Measurements from ENCODE around the gene ELN. TPM values are rescaled to one million over a fixed set of nuclear protein-coding genes. Genes with fewer than 3 reads are reported as not detected.

Gene ELN
- total RNA-seq, 4 donors from 2014 or later: 337 to 646 (median 447) TPM

DNA sequence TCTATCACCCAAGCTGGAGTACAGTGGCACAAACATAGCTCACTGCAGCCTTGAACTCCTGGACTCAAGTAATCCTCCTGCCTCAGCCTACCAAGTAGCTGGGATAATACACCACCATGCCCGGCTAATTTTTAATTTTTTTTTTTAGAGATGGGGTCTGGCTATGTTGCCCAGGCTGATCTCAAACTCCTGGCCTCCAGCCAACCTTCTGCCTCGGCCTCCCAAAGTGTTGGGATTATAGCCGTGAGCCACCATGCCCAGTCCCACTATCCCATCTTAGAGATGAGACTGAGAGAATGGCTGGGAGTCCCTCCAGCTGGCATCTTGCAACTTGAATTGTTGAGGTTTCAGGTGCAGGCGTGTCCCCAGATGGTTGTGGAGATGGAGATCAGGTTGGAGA is 40.7 kb upstream of the ELN start:
- intact Hi-C loops (cut with DNase I): loop anchor here (5.0 kb wide), 1 partner anchor 40 kb away; the partner anchor contains the start of gene ELN
- DNase-seq (ENCODE audit: extremely low spot score): no peak
- WGBS: 77% methylated on average over 4 of the region's 4 CpGs
- no peak overlapping the region for H3K4me3 ChIP-seq
- no peak for TF ChIP-seq POLR2A (IDR thresholded peaks at IDR 0.05; ENCODE audit: low read depth)
- no peak for TF ChIP-seq POLR2AphosphoS5 (IDR thresholded peaks at IDR 0.05)
- TF ChIP-seq EP300 (IDR thresholded peaks at IDR 0.05): no peak
- TF ChIP-seq CTCF (IDR thresholded peaks at IDR 0.05): no peak
- no peaks in the 10 kb centered on the region for H3K9me3 ChIP-seq
- H3K27ac ChIP-seq (replicated peaks in 1 of 4): peak overlapping the region; percentile 44 to 81 (median 62)
- H3K27me3 ChIP-seq: no peaks in the 10 kb centered on the region
- H3K4me1 ChIP-seq: peaks cover 24 to 61% (median 59%) of the 10 kb centered on the region in 4 donors
- no peaks in the 10 kb centered on the region for H3K36me3 ChIP-seq

DNA sequence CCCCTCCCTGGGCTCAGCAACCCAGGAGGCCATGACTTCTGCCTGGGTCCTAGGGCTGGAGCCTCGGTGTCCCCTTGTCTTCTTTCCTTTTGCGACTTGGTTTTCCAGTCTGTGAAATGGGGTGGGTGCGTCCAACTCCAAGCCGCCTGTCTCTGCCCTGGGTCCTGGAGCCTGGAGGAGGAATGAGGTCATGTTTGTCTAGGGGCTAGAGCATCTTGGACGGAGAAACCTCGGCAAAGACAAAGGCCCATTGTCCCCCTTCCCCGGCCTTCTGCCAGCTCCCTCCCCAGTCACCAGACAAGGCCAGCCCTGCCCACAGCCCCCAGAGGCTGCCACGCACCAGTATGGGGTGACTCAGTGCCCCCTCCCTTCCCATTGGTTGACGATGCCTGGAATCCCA is 39.8 kb upstream of the ELN start:
- Histone ChIP-seq H3K36me3 (no peaks in the 10 kb centered on the region), H3K27ac (replicated peaks in 1 of 4) (peak overlapping the region; percentile 44 to 81 (median 62)), H3K4me3 (no peak overlapping the region), H3K9me3 (no peaks in the 10 kb centered on the region), H3K4me1 (peaks cover 24 to 70% (median 67%) of the 10 kb centered on the region in 4 donors), H3K27me3 (no peaks in the 10 kb centered on the region)
- intact Hi-C loops (cut with DNase I): loop anchor here (5.0 kb wide), 1 partner anchor 39 kb away; the partner anchor contains the start of gene ELN
- TF ChIP-seq POLR2AphosphoS5 (IDR thresholded peaks at IDR 0.05) (no peak), POLR2A (IDR thresholded peaks at IDR 0.05; ENCODE audit: low read depth) (no peak), EP300 (IDR thresholded peaks at IDR 0.05) (no peak), CTCF (IDR thresholded peaks at IDR 0.05) (no peak)
- DNase-seq (ENCODE audit: extremely low spot score): no peak
- WGBS: 63% methylated on average over 7 of the region's 9 CpGs

DNA sequence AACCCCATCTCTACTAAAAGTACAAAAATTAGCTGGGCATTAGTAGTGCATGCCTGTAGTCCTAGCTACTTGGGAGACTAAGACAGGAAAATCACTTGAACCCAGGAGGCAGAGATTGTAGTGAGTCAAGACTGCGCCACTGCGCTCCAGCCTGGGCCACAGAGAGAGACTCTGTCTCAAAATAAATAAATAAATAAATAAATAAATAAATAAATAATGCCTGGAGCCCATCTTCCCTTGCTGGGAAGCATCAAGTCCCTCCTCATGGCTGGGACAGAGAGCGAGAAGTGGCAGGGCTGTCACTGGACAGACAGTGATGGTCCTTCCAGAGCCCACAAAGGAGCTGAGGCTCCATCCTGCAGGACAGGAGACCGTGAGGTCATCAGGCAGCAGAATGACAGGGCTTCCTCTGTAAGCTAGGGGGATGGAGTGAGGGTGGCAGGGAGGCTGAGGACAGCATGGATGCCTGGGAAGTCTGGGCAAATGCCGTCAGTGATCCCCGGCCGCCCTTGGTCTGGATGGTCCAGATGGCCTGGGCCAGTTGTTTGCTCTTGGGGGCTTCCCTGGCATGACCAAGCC is 36.4 kb upstream of the ELN start:
- peaks cover 0 to 11% (median 4%) of the 10 kb centered on the region in 4 donors for H3K9me3 ChIP-seq
- H3K27me3 ChIP-seq: no peaks in the 10 kb centered on the region
- peak overlapping the region; percentile 82 to 88 (median 85) for H3K27ac ChIP-seq (replicated peaks in 1 of 4)
- intact Hi-C loops (cut with DNase I): no loop called here
- WGBS: 99% methylated on average over 4 of the region's 7 CpGs
- DNase-seq (ENCODE audit: extremely low spot score): no peak
- H3K36me3 ChIP-seq: no peaks in the 10 kb centered on the region
- no peak overlapping the region for H3K4me3 ChIP-seq
- H3K4me1 ChIP-seq: peaks cover 6 to 72% (median 55%) of the 10 kb centered on the region in 4 donors
- no peak for TF ChIP-seq EP300 (IDR thresholded peaks at IDR 0.05)
- TF ChIP-seq POLR2AphosphoS5 (IDR thresholded peaks at IDR 0.05): no peak
- no peak for TF ChIP-seq POLR2A (IDR thresholded peaks at IDR 0.05; ENCODE audit: low read depth)
- TF ChIP-seq CTCF (IDR thresholded peaks at IDR 0.05): no peak

DNA sequence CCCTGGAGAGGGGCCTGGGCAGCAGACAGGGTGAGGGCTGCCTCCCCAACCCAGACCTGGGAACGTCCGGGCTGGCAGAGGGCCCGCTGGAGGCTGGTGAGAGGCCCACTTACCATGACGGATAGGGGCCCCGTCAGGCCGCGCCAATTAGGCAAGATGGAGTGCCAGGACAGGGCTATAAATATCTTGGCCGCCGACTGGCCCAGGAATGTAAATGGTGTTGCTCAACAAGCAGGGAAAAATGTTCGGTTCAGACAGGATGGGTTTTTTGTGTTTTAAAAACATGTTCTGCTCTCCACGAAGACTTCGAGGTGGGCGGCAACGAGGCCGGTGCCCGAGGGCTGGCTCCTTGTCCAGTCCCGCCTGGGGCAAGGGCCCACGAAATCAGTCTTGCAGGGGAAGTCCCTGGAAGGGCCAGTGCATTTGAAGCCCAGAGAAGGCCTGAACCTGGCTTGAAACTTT is 35.8 kb upstream of the ELN start:
- WGBS: 47% methylated on average over 10 of the region's 18 CpGs
- H3K27me3 ChIP-seq: no peaks in the 10 kb centered on the region
- H3K36me3 ChIP-seq: no peaks in the 10 kb centered on the region
- H3K4me3 ChIP-seq: no peak overlapping the region
- peaks cover 0 to 11% (median 4%) of the 10 kb centered on the region in 4 donors for H3K9me3 ChIP-seq
- H3K4me1 ChIP-seq: peaks cover 1 to 72% (median 55%) of the 10 kb centered on the region in 4 donors
- no peak for TF ChIP-seq EP300 (IDR thresholded peaks at IDR 0.05)
- TF ChIP-seq POLR2AphosphoS5 (IDR thresholded peaks at IDR 0.05): peak; percentile 67 to 75
- DNase-seq (ENCODE audit: extremely low spot score): no peak
- H3K27ac ChIP-seq (replicated peaks in 1 of 4): peak overlapping the region; percentile 82 to 88 (median 85)
- intact Hi-C loops (cut with DNase I): no loop called here

DNA sequence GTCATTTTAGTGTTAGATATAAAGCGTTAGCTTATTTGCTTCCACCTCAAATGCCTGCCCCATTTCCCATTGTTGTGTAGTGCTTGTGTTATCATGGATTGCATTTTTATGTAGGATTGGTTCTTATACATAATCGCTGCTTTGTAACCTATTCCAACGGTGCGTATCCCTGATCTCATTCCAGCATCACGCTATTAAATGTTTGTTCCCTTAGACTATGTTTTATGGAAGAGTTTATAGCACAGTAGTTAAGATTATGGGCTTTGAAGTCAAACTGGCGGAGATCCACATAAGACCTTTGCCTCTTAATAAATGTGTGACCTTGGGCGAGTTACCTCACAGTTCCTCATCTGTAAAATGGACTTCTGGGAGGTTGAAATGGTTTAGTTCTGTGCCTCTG is 34.0 kb upstream of the ELN start:
- Histone ChIP-seq H3K4me1 (peaks cover 0 to 76% (median 52%) of the 10 kb centered on the region in 4 donors), H3K9me3 (peaks cover 0 to 11% (median 4%) of the 10 kb centered on the region in 4 donors), H3K4me3 (no peak overlapping the region), H3K36me3 (no peaks in the 10 kb centered on the region), H3K27me3 (no peaks in the 10 kb centered on the region), H3K27ac (replicated peaks in 1 of 4) (peak overlapping the region in 3 of 4 donors; percentile 64 to 78 (median 74))
- intact Hi-C loops (cut with DNase I): no loop called here
- WGBS: 95% methylated on average over 7 of the region's 7 CpGs
- TF ChIP-seq POLR2A (IDR thresholded peaks at IDR 0.05; ENCODE audit: low read depth) (no peak), CTCF (IDR thresholded peaks at IDR 0.05) (no peak), POLR2AphosphoS5 (IDR thresholded peaks at IDR 0.05) (no peak), EP300 (IDR thresholded peaks at IDR 0.05) (no peak)
- DNase-seq (ENCODE audit: extremely low spot score): no peak

Data from esophagus muscularis mucosa (tissue), 4 donors.